Endothelial cell (in vitro differentiated cells): ENCODE measurements around the gene COPG1. TPM values are rescaled to one million over a fixed set of nuclear protein-coding genes. Genes with fewer than 3 reads are reported as not detected.
"Not testable (repeated sequence)": the region's sequence is repeated elsewhere in the genome, so short reads cannot be mapped to it uniquely, and the experiment has no call there.

Experiments
- DNase-seq: peaks from one replicate; pipeline ENCODE4 v3.0.0; 2021; ENCODE audit warnings: low spot score
- H3K27ac Mint-ChIP-seq: one replicate; pipeline ENCODE4 v1.8.0; 2021; ENCODE audit warnings: mixed read lengths, inconsistent platforms; ENCODE audit not compliant: unreplicated experiment
- H3K27me3 Mint-ChIP-seq: one replicate; pipeline ENCODE4 v1.8.0; 2021; ENCODE audit warnings: mild to moderate bottlenecking, moderate library complexity, mixed read lengths, inconsistent platforms; ENCODE audit not compliant: unreplicated experiment
- H3K36me3 Mint-ChIP-seq: one replicate; pipeline ENCODE4 v1.8.0; 2021; ENCODE audit warnings: mild to moderate bottlenecking, low read depth, mixed read lengths, inconsistent platforms; ENCODE audit not compliant: unreplicated experiment
- H3K4me1 Mint-ChIP-seq: one replicate; pipeline ENCODE4 v1.8.0; 2021; ENCODE audit warnings: mild to moderate bottlenecking, mixed read lengths, inconsistent platforms; ENCODE audit not compliant: unreplicated experiment
- H3K4me3 Mint-ChIP-seq: one replicate; pipeline ENCODE4 v1.8.0; 2021; ENCODE audit warnings: mild to moderate bottlenecking, mixed read lengths, inconsistent platforms; ENCODE audit not compliant: unreplicated experiment
- H3K9me3 Mint-ChIP-seq: one replicate; pipeline ENCODE4 v1.8.0; 2021; ENCODE audit warnings: mixed read lengths, inconsistent platforms; ENCODE audit not compliant: unreplicated experiment
- total RNA-seq: library from RNA; stranded (reverse); fragmentation: NEBNext Ultra II Directional; extraction: Animal tissue kit (Norgen Biotek cat#: 25700); gene quantifications from one replicate; pipeline ENCODE4 v1.2.1, GENCODE V29; 2021; ENCODE audit not compliant: unreplicated experiment
- TF ChIP-seq, protein P1 (sequence below): fragments of 200-600 bp; sonication (generic); IDR thresholded peaks from one replicate; pipeline ENCODE4 v1.5.0; 2021; ENCODE audit warnings: antibody characterized with exemption; ENCODE audit not compliant: unreplicated experiment

The COPG1 gene
- total RNA-seq, 1 donor from 2014 or later, result 149 TPM

DNA sequence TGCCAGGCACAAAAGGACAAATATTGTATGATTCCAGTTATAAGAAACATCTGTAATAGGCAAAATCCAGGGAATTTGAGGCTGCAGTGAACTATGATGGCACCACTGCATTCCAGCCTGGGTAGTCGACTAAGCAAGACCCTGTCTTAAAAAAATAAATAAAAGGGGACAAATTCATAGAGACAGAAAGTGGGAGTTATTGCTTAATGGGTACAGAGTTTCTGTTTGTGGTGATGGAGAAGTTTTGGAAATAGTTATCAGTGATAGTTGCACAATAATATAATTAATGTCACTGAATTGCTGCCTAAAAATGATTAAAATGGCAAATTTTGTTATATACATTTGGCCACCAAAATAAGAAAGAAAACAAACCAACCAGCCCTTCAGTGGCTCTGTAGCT is 38.1 kb upstream of the COPG1 start:
- H3K9me3 Mint-ChIP-seq, result no peaks in the 10 kb centered on the region
- H3K27ac Mint-ChIP-seq, result no peak overlapping the region
- H3K36me3 Mint-ChIP-seq, result no peaks in the 10 kb centered on the region
- no peak overlapping the region for H3K4me3 Mint-ChIP-seq
- TF ChIP-seq, protein P1, sequence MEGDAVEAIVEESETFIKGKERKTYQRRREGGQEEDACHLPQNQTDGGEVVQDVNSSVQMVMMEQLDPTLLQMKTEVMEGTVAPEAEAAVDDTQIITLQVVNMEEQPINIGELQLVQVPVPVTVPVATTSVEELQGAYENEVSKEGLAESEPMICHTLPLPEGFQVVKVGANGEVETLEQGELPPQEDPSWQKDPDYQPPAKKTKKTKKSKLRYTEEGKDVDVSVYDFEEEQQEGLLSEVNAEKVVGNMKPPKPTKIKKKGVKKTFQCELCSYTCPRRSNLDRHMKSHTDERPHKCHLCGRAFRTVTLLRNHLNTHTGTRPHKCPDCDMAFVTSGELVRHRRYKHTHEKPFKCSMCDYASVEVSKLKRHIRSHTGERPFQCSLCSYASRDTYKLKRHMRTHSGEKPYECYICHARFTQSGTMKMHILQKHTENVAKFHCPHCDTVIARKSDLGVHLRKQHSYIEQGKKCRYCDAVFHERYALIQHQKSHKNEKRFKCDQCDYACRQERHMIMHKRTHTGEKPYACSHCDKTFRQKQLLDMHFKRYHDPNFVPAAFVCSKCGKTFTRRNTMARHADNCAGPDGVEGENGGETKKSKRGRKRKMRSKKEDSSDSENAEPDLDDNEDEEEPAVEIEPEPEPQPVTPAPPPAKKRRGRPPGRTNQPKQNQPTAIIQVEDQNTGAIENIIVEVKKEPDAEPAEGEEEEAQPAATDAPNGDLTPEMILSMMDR, result no peak
- no peaks in the 10 kb centered on the region for H3K27me3 Mint-ChIP-seq
- DNase-seq, result no peak
- no peaks in the 10 kb centered on the region for H3K4me1 Mint-ChIP-seq

DNA sequence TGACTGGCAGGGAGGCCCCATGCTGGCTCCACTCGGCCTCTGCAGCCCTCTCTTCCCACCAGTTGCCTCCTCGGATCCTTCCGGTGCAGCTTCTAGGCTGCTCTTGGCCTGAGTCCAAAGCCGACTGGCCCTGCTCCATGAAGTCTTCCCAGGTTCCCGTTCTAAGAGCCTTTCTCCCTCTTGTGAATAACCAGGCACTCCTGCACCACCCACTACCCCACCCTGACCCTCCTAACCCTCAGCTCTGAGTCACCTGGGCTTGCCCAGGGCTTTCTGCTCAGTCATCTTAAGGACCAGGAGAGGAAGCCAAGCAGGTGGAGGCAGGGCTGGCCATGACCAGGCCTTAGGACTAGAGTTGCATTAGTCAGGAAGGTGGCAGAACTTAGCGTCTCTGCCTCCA is 37.6 kb upstream of the COPG1 start:
- no peak overlapping the region for H3K4me3 Mint-ChIP-seq
- no peaks in the 10 kb centered on the region for H3K27me3 Mint-ChIP-seq
- H3K27ac Mint-ChIP-seq, result no peak overlapping the region
- DNase-seq, result no peak
- no peaks in the 10 kb centered on the region for H3K36me3 Mint-ChIP-seq
- no peaks in the 10 kb centered on the region for H3K4me1 Mint-ChIP-seq
- H3K9me3 Mint-ChIP-seq, result no peaks in the 10 kb centered on the region
- TF ChIP-seq, protein P1, result no peak

DNA sequence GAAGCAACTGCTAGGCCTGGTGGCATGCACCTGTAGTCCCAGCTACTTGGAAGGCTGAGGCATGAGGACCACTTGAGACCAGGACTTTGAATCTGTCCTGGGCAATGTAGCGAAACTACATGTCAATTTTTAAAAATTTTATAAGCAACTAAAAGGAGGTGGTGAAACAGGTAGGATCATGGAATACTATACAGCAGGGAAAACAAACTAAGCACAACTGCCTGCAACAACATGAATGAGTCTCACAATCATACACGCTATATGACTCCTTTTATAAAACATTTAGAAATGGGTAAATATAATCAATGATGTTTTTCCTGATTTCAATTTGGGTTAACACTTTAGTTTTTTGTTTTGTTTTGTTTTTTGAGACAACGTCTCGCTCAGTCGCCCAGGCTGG is 36.2 kb upstream of the COPG1 start:
- no peaks in the 10 kb centered on the region for H3K36me3 Mint-ChIP-seq
- DNase-seq, result no peak
- no peaks in the 10 kb centered on the region for H3K9me3 Mint-ChIP-seq
- H3K27me3 Mint-ChIP-seq, result no peaks in the 10 kb centered on the region
- H3K4me1 Mint-ChIP-seq, result peaks cover 4% of the 10 kb centered on the region
- no peak overlapping the region for H3K27ac Mint-ChIP-seq
- H3K4me3 Mint-ChIP-seq, result no peak overlapping the region
- TF ChIP-seq, protein P1, result no peak

DNA sequence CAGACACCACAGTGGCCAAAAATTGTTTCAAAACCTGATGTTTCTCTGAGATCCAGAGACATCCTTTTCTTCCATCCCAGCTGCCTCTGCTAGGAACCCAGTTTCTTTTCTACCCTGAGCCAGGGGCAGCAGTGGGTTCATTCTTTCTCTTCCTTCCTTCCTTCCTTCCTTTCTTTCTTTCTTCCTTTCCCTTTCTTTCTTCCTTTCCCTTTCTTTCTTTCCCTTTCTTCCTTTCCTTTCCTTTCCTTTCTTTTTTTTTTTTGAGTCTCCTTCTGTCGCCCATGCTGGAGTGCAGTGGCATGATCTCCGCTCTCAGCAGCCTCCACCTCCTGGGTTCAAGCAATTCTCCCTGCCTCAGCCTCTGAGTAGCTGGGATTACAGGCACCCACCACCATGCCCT is 30.7 kb upstream of the COPG1 start:
- TF ChIP-seq, protein P1, result no peak
- H3K27me3 Mint-ChIP-seq, result no peaks in the 10 kb centered on the region
- H3K4me1 Mint-ChIP-seq, result peaks cover 16% of the 10 kb centered on the region
- no peaks in the 10 kb centered on the region for H3K36me3 Mint-ChIP-seq
- no peak for DNase-seq
- no peak overlapping the region for H3K27ac Mint-ChIP-seq
- no peaks in the 10 kb centered on the region for H3K9me3 Mint-ChIP-seq
- no peak overlapping the region for H3K4me3 Mint-ChIP-seq

DNA sequence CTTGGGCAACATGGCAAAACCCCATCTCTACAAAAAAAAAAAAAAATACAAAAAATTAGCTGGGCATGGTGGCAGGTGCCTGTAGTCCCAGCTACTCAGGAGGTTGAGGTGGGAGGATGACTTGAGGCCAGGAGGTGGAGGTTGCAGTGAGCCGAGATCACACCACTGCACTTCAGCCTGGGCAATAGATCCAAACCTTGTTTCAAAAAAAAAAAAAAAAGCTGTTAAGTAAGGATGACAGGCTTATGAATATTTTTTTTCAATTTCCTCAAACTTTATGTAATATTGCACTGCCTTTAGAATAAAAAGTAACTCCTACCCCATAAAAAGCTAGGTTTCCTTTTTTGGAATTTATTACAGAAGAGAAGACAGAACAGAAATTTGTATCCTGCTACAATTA is 25.0 kb upstream of the COPG1 start:
- peaks cover 37% of the 10 kb centered on the region for H3K4me1 Mint-ChIP-seq
- H3K9me3 Mint-ChIP-seq, H3K36me3 Mint-ChIP-seq, H3K4me3 Mint-ChIP-seq, H3K27ac Mint-ChIP-seq, H3K27me3 Mint-ChIP-seq, DNase-seq: not testable (repeated sequence)

DNA sequence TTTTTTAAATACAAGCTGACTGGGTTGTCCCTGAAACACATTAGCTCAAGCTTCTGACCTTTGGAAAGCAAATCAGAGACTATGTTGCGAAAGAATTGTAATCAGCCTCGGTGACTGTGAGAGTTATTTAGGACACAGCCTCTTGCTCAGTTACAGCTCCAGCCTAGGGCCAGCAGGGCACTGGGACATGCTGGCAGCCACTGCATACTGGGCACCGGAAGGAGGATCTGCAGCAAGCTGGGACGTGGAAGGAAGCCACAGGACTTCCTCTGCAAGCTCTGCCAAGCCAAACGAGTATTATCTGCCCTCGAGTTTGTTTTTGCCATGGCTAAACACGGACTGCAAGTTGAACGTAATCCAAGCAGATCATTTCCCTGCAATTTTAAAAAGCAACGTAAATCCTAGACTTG is 24.4 kb upstream of the COPG1 start:
- Mint-ChIP-seq H3K9me3 (no peaks in the 10 kb centered on the region), H3K4me3 (no peak overlapping the region), H3K36me3 (no peaks in the 10 kb centered on the region), H3K4me1 (peaks cover 41% of the 10 kb centered on the region), H3K27me3 (peaks cover 1% of the 10 kb centered on the region), H3K27ac (peak overlapping the region; percentile 78)
- DNase-seq, result peak; percentile 35
- TF ChIP-seq, protein P1, result no peak
